Duodenal mucosa (tissue), 2 donors: ENCODE results near the gene TAF1C.

Experiments used
- H3K27ac ChIP-seq: one replicate; pipeline ENCODE4 v1.7.0; 2013; ENCODE audit warnings: low read depth, low read length
- H3K27me3 ChIP-seq, 2 donors: one replicate each; pipeline ENCODE4 v1.7.0; 2013; ENCODE audit warnings: low read length in 2 of 2, control low read depth in 1 of 2; ENCODE audit not compliant: insufficient read depth in 2 of 2, control insufficient read depth in 1 of 2
- H3K36me3 ChIP-seq, 2 donors: one replicate each; pipeline ENCODE4 v1.7.0; 2013; ENCODE audit warnings: low read length in 2 of 2, control low read depth in 1 of 2; ENCODE audit not compliant: insufficient read depth in 2 of 2, control insufficient read depth in 1 of 2
- H3K4me1 ChIP-seq, 2 donors: one replicate each; pipeline ENCODE4 v1.7.0; 2013; ENCODE audit warnings: low read length in 2 of 2, control low read depth in 1 of 2; ENCODE audit not compliant: insufficient read depth in 2 of 2, control insufficient read depth in 1 of 2
- H3K4me3 ChIP-seq, 2 donors: one replicate each; pipeline ENCODE4 v1.7.0; 2013; ENCODE audit warnings: low read length in 2 of 2, low read depth in 1 of 2
- H3K9ac ChIP-seq, 2 donors: one replicate each; pipeline ENCODE4 v1.7.0; 2013; ENCODE audit warnings: low read length in 2 of 2, low read depth in 1 of 2
- H3K9me3 ChIP-seq, 2 donors: one replicate each; pipeline ENCODE4 v1.7.0; 2013; ENCODE audit warnings: low read length in 2 of 2, control low read depth in 1 of 2; ENCODE audit not compliant: control insufficient read depth in 1 of 2

Gene TAF1C

GRCh38 chr16:84144209-84144858 lies 42.5 kb downstream of the TAF1C start:
- H3K27me3 ChIP-seq: no peaks in the 10 kb centered on the region
- peak overlapping the region; percentile 75 to 86 for H3K4me3 ChIP-seq
- no peak overlapping the region for H3K27ac ChIP-seq
- peak overlapping the region; percentile 68 for H3K9ac ChIP-seq
- H3K36me3 ChIP-seq: no peaks in the 10 kb centered on the region
- H3K4me1 ChIP-seq: peaks cover 0 to 9% of the 10 kb centered on the region in 2 donors
- no peaks in the 10 kb centered on the region for H3K9me3 ChIP-seq

DNA sequence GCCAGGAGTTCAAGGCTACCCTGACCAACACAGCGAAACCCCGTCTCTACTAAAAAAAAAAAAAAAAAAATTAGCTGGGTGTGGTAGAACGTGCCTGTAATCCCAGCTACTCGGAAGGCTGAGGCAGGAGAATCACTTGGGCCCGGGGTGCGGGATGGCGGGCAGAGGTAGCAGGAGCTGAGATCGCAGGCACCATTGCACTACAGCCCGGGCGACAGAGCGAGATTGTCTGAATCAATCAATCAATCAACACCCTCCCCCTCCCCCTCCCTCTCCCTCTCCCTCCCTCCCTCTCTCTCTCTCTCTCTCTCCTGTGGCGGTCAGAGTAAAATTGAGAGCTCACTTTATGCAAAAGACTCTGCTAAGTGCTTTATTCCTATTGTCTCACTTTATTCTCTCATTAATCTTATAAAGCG lies 43.1 kb downstream of the TAF1C start:
- no peak overlapping the region for H3K27ac ChIP-seq
- H3K9me3 ChIP-seq: no peaks in the 10 kb centered on the region
- H3K27me3 ChIP-seq: no peaks in the 10 kb centered on the region
- H3K4me1 ChIP-seq: peaks cover 0 to 9% of the 10 kb centered on the region in 2 donors
- no peaks in the 10 kb centered on the region for H3K36me3 ChIP-seq
- peak overlapping the region; percentile 75 to 86 for H3K4me3 ChIP-seq
- peak overlapping the region; percentile 68 for H3K9ac ChIP-seq

GRCh38 chr16:84143081-84143480 lies 43.8 kb downstream of the TAF1C start:
- no peak overlapping the region for H3K27ac ChIP-seq

DNA sequence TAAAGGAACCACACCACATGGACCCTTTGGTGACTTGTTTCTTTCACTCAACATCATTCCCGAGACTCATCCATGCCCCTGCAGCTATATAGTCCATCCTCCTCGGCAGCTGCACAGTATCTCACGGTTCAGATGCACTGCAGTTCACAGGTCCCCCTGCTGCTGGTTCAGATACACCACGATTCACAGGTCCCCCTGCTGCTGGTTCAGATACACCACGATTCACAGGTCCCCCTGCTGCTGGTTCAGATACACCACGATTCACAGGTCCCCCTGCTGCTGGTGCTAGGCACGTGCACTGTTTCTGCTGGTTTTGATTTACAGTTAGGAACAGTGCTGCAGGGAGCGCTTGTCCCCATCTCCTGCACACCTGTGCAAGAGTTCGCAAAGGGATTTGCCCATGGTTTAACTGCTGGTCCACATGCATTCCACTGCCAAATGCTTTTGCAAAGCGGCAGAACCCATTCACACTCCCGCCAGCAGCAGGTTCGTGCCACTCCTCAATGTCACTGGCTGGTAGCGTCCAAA lies 45.6 kb downstream of the TAF1C start:
- Histone ChIP-seq H3K4me3 (no peak overlapping the region), H3K27ac (no peak overlapping the region), H3K36me3 (no peaks in the 10 kb centered on the region), H3K27me3 (no peaks in the 10 kb centered on the region), H3K9me3 (no peaks in the 10 kb centered on the region), H3K9ac (no peak overlapping the region), H3K4me1 (peaks cover 0 to 9% of the 10 kb centered on the region in 2 donors)

More at GRCh38 chr16:84143081-84143480, 43.8 kb downstream of the TAF1C start:
- no peaks in the 10 kb centered on the region for H3K9me3 ChIP-seq
- H3K4me1 ChIP-seq: peaks cover 0 to 9% of the 10 kb centered on the region in 2 donors
- H3K36me3 ChIP-seq: no peaks in the 10 kb centered on the region
- no peaks in the 10 kb centered on the region for H3K27me3 ChIP-seq
- H3K4me3 ChIP-seq: no peak overlapping the region
- no peak overlapping the region for H3K9ac ChIP-seq

GRCh38 chr16:84139628-84140258 lies 47.1 kb downstream of the TAF1C start:
- Histone ChIP-seq H3K27me3 (no peaks in the 10 kb centered on the region), H3K4me3 (no peak overlapping the region), H3K4me1 (peaks cover 0 to 5% of the 10 kb centered on the region in 2 donors), H3K27ac (no peak overlapping the region), H3K9me3 (no peaks in the 10 kb centered on the region), H3K36me3 (no peaks in the 10 kb centered on the region), H3K9ac (no peak overlapping the region)

- Histone ChIP-seq H3K9ac (no peak overlapping the region), H3K27me3 (no peaks in the 10 kb centered on the region), H3K27ac (no peak overlapping the region), H3K9me3 (no peaks in the 10 kb centered on the region), H3K36me3 (no peaks in the 10 kb centered on the region), H3K4me3 (no peak overlapping the region), H3K4me1 (peaks cover 0 to 1% of the 10 kb centered on the region in 2 donors)
Measured at GRCh38 chr16:84138824-84139627, 47.8 kb downstream of the TAF1C start.

GRCh38 chr16:84138500-84138823 lies 48.4 kb downstream of the TAF1C start:
- Histone ChIP-seq H3K27me3 (no peaks in the 10 kb centered on the region), H3K9ac (no peak overlapping the region), H3K4me1 (no peaks in the 10 kb centered on the region), H3K36me3 (no peaks in the 10 kb centered on the region), H3K27ac (no peak overlapping the region), H3K4me3 (no peak overlapping the region), H3K9me3 (no peaks in the 10 kb centered on the region)

DNA sequence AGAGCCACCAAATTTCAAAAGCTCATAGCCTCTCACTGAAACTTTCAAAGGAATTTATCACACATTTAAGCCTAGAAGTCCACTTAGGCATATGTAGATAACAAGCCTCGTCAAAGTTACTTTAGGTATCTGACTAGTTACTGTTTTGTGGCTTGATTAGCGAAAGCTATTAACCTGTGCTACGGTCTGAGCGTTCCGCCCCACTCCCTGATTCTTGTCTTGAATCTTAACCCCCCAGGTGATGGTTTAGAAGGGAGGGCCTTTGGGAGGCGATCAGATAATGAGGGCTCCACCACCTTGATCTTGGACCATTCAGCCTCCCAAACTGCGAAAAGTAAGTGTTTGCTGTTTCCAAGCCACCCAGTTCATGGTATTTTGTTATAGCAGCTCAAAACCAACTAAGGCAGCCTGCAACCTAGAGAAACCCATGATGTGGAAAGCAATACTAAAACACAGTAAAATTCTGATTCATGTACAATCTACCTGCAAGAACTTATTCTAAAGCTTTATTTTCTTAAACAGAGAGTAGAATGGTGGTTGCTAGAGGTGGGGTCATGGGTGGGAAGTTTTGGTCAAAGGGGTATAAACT lies 49.0 kb downstream of the TAF1C start:
- Histone ChIP-seq H3K9ac (no peak overlapping the region), H3K27me3 (no peaks in the 10 kb centered on the region), H3K27ac (no peak overlapping the region), H3K36me3 (no peaks in the 10 kb centered on the region), H3K9me3 (no peaks in the 10 kb centered on the region), H3K4me3 (no peak overlapping the region), H3K4me1 (no peaks in the 10 kb centered on the region)

- Histone ChIP-seq H3K9me3 (no peaks in the 10 kb centered on the region), H3K4me3 (no peak overlapping the region), H3K9ac (no peak overlapping the region), H3K27me3 (no peaks in the 10 kb centered on the region), H3K36me3 (no peaks in the 10 kb centered on the region), H3K27ac (no peak overlapping the region), H3K4me1 (no peaks in the 10 kb centered on the region)
Measured at GRCh38 chr16:84137287-84137686, 49.6 kb downstream of the TAF1C start.
